ENCODE data around the gene OSER1.

DNA sequence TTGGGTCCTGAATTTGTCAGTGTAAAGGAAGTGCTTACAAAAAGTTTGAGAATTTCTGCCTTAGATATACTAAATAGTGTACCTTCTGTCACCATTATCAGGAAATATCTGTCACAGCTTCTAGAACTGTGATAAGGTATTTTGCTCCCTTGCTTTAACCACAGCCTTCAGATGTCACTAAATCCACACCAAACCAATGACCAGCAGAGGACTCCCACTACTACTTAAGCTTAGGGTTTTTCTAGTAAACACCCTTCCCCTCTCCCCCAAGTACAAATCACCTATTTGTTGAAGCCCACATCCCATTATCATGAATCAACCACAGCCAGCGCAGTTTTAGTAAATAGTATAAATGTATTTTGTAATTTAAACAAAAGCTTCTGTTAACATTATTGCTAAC is 15.0 kb downstream of the OSER1 start:
- TF ChIP-seq, protein P1, sequence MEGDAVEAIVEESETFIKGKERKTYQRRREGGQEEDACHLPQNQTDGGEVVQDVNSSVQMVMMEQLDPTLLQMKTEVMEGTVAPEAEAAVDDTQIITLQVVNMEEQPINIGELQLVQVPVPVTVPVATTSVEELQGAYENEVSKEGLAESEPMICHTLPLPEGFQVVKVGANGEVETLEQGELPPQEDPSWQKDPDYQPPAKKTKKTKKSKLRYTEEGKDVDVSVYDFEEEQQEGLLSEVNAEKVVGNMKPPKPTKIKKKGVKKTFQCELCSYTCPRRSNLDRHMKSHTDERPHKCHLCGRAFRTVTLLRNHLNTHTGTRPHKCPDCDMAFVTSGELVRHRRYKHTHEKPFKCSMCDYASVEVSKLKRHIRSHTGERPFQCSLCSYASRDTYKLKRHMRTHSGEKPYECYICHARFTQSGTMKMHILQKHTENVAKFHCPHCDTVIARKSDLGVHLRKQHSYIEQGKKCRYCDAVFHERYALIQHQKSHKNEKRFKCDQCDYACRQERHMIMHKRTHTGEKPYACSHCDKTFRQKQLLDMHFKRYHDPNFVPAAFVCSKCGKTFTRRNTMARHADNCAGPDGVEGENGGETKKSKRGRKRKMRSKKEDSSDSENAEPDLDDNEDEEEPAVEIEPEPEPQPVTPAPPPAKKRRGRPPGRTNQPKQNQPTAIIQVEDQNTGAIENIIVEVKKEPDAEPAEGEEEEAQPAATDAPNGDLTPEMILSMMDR (conservative IDR thresholded peaks at IDR 0.05 in 1 of 2, IDR thresholded peaks at IDR 0.05 in 1 of 2; ENCODE audit: low read depth in 1 of 2, low read length in 2 of 2) = no peak
- no peak for TF ChIP-seq EZH2 (IDR thresholded peaks at IDR 0.05; ENCODE audit: low read length, missing control alignments)
